Measurements from ENCODE around the gene RAB10.

DNA sequence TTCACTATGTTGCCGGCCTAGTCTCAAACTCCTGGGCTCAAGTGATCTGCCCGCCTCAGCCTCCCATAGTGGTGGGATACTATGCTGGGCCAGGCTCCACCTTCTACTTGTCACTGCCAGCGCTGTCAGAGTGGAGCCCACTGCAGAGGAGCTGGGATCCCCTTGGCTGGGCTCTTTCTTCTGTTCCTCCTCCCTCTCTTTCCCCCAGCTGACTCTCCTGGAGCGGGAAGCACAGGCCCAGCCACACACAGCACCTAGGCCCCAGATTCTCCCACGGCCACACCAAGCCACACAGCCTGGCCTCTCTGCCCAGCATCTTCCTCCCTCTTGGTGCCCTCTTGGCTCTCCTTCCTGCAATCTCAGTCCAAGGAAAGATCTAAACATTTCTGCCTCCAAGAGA lies 135.3 kb downstream of the RAB10 start:
- TF ChIP-seq POLR2AphosphoS5 (IDR thresholded peaks at IDR 0.05; ENCODE audit: low read depth) (no peak), EZH2phosphoT487 (IDR thresholded peaks at IDR 0.05; ENCODE audit: unreplicated experiment) (no peak), REST (IDR thresholded peaks at IDR 0.05; ENCODE audit: unreplicated experiment) (no peak), EZH2 (IDR thresholded peaks at IDR 0.05; ENCODE audit: low read depth, unreplicated experiment) (no peak), JUNB (IDR thresholded peaks at IDR 0.05; ENCODE audit: unreplicated experiment) (no peak), CREB1 (CRISPR knock-in tag; IDR thresholded peaks at IDR 0.05; ENCODE audit: low read depth) (no peak), NANOG (IDR thresholded peaks at IDR 0.05; ENCODE audit: borderline replicate concordance) (no peak), ETS1 (IDR thresholded peaks at IDR 0.05) (no peak)
- TF ChIP-seq, protein P1, sequence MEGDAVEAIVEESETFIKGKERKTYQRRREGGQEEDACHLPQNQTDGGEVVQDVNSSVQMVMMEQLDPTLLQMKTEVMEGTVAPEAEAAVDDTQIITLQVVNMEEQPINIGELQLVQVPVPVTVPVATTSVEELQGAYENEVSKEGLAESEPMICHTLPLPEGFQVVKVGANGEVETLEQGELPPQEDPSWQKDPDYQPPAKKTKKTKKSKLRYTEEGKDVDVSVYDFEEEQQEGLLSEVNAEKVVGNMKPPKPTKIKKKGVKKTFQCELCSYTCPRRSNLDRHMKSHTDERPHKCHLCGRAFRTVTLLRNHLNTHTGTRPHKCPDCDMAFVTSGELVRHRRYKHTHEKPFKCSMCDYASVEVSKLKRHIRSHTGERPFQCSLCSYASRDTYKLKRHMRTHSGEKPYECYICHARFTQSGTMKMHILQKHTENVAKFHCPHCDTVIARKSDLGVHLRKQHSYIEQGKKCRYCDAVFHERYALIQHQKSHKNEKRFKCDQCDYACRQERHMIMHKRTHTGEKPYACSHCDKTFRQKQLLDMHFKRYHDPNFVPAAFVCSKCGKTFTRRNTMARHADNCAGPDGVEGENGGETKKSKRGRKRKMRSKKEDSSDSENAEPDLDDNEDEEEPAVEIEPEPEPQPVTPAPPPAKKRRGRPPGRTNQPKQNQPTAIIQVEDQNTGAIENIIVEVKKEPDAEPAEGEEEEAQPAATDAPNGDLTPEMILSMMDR (conservative IDR thresholded peaks at IDR 0.05; ENCODE audit: low read depth in 2 of 2), result no peak

Data from GM23338 (cell line).